ENCODE data around the gene ZFP82. TPM values are rescaled to one million over a fixed set of nuclear protein-coding genes. Genes with fewer than 3 reads are reported as not detected.

ZFP82 gene
- total RNA-seq, 6 experiments from 2014 or later: 0.26 to 1.2 (median 0.74) TPM

- Histone ChIP-seq H3K36me3 (no peaks in the 10 kb centered on the region), H3K4me1 (peaks cover 0 to 11% (median 3%) of the 10 kb centered on the region in 4 donors), H3K27me3 (no peaks in the 10 kb centered on the region), H3K27ac (peak within 1 kb of the TSS; percentile 39 to 74 (median 51)), H3K4me3 (peak within 1 kb of the TSS; percentile 58 to 84 (median 80)), H3K9me3 (no peaks in the 10 kb centered on the region)
- DNase-seq: peak; percentile 96 to 97 (median 97)
- intact Hi-C loops (cut with DNase I): no loop called here
- ATAC-seq: peak; percentile 99 to 100 (median 99)
- TF ChIP-seq CTCF (IDR thresholded peaks at IDR 0.05): peak in 1 of 4 donors; percentile 17
- peak; percentile 75 for TF ChIP-seq POLR2A (IDR thresholded peaks at IDR 0.05)
- WGBS (ENCODE audit: insufficient coverage, low coverage, low lambda C conversion rate, missing lambda C conversion rate): 11% methylated on average over 19 of the region's 69 CpGs
Measured at GRCh38 chr19:36378625-36379509, 39.6 kb downstream of the ZFP82 start, which contains the start of gene ZFP14. ZFP14 (minus strand) TSS chr19:36379201; CDS start chr19:36367892, 11,309 bp downstream.

DNA sequence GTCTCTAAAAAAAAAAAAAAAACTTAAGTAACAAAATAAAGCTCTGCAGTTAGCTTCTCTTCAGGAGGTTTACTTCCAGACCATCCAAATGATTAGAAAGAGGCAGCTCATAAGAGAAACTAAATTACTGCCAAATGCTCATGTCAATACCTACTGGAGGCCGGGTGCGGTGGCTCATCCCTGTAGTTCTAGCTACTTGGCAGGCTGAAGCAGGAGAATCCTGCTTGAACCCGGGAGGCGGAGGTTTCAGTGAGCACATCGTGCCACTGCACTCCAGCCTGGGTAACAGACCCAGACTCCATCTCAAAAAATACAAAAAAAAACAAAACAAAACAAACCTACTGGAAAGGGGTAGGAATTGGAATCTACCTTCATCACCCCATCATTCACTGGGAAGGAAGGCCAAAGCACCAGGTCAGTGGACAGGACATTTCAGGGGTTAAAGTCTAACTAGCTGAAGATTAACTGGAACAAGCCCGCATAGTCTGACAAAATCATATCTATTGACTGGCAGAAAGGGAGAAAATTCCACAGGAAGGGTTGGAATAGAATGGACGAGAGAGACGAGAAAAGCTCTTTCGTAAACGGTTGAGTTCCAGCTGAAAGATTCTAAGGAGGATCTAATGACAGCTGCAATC lies 40.8 kb downstream of the ZFP82 start:
- no peaks in the 10 kb centered on the region for H3K9me3 ChIP-seq
- ATAC-seq: peak; percentile 28 to 51 (median 44)
- H3K36me3 ChIP-seq: no peaks in the 10 kb centered on the region
- WGBS (ENCODE audit: insufficient coverage, low coverage, low lambda C conversion rate, missing lambda C conversion rate): 28% methylated on average over 9 of the region's 10 CpGs
- no peak for DNase-seq
- TF ChIP-seq CTCF (IDR thresholded peaks at IDR 0.05) (no peak), POLR2A (IDR thresholded peaks at IDR 0.05) (peak; percentile 18)
- H3K4me1 ChIP-seq: peaks cover 0 to 11% (median 3%) of the 10 kb centered on the region in 4 donors
- H3K27me3 ChIP-seq: no peaks in the 10 kb centered on the region
- peak overlapping the region in 2 of 3 donors; percentile 39 to 74 for H3K27ac ChIP-seq
- intact Hi-C loops (cut with DNase I): no loop called here
- peak overlapping the region; percentile 58 to 84 (median 80) for H3K4me3 ChIP-seq

DNA sequence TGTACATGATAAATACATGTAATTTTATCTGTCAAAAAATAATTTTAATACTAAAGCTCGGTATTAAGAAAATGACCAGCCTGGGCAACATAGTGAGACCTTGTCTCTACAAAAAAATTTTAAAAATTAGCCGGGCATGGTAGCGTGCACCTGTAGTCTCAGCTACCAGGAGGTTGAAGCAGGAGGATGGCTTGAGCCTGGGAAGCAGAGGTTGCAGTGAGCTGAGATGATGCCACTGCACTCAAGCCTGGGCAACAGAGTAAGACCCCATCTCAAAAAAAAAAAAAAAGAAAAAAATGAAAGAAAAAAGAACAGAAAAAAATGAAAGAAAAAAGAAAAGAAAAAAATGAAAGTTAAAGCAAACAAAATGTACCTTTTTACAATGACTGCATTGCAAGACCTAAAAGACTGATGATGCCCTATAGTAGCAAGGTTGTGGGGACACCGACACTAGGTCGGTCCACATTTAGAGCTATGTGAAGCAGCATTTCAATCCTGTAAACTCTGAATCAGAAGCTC lies 44.7 kb downstream of the ZFP82 start:
- H3K4me1 ChIP-seq: peaks cover 0 to 11% (median 3%) of the 10 kb centered on the region in 4 donors
- DNase-seq (no peak), ATAC-seq (no peak)
- TF ChIP-seq CTCF (IDR thresholded peaks at IDR 0.05) (no peak), POLR2A (IDR thresholded peaks at IDR 0.05) (no peak)
- no peaks in the 10 kb centered on the region for H3K9me3 ChIP-seq
- no peak overlapping the region for H3K27ac ChIP-seq
- intact Hi-C loops (cut with DNase I): no loop called here
- H3K27me3 ChIP-seq: no peaks in the 10 kb centered on the region
- no peaks in the 10 kb centered on the region for H3K36me3 ChIP-seq
- H3K4me3 ChIP-seq: no peak overlapping the region
- WGBS (ENCODE audit: insufficient coverage, low coverage, low lambda C conversion rate, missing lambda C conversion rate): 100% methylated on average over 5 of the region's 5 CpGs

DNA sequence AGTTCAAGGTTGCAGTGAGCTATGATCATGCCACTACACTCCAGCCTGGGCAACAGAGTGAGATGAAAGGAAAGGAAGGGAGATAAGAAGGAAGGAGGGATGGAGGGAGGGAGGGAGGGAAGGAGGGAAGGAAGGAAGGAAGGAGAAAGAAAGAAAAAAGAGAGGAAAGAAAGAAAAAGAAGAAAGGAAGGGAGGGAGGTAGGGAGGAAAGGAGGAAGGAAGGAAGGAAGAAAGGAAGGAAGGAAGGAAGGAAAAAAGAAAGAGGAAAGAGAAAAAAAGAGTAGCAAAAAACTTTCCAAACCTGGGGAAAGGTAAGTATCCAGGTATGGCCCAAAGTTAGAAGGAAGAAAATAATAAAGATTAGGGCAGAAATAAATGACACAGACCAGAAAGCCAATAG lies 46.6 kb downstream of the ZFP82 start:
- Histone ChIP-seq H3K4me3 (no peak overlapping the region), H3K4me1 (no peaks in the 10 kb centered on the region), H3K27ac (no peak overlapping the region), H3K36me3 (peaks cover 0 to 6% (median 2%) of the 10 kb centered on the region in 4 donors), H3K9me3 (peaks cover 0 to 8% (median 0%) of the 10 kb centered on the region in 4 donors), H3K27me3 (no peaks in the 10 kb centered on the region)
- ATAC-seq (no peak), DNase-seq (no peak)
- TF ChIP-seq POLR2A (IDR thresholded peaks at IDR 0.05) (no peak), CTCF (IDR thresholded peaks at IDR 0.05) (no peak)
- intact Hi-C loops (cut with DNase I): no loop called here

Data from right lobe of liver (tissue), 6 donors.